SKM-1 (cell line): ENCODE measurements around the gene KRT71.

ENCODE experiments used
- DNase-seq: peaks from one replicate; lab custom pipeline; 2025; ENCODE audit not compliant: unreplicated experiment; lab: John Stamatoyannopoulos, UW

The KRT71 gene

GRCh38 chr12:52575948-52576347, 23.0 kb upstream of the KRT71 start:
- DNase-seq: no peak

- no peak for DNase-seq
Observed at GRCh38 chr12:52575256-52575655, 22.3 kb upstream of the KRT71 start.

GRCh38 chr12:52573743-52574142, 20.8 kb upstream of the KRT71 start, which contains the start of gene KRT74:
TSS of gene KRT74 (minus strand) at chr12:52573843. CDS start at chr12:52573777, 66 bp downstream.
- DNase-seq: no peak

GRCh38 chr12:52573306-52573705, 20.4 kb upstream of the KRT71 start:
- DNase-seq: no peak

DNA sequence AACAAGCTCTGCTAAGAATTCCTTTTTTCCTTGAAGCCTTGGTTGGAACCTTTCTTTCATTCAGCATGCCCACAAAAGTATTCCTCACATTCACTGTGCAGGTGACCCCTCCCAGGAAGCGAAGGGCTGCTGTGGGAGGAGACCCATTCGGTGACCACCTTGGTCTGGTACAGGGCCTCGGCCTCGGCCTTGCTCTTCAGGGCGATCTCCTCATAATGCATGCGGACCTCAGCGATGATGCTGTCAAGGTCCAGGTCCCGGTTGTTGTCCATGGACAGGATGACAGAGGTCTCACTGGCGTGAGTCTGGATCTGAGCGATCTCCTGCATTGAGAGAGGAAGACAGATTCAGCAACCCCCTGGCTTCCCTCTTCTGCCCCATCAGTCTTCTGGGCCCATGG, 17.6 kb upstream of the KRT71 start:
- no peak for DNase-seq

GRCh38 chr12:52568111-52568510, 15.2 kb upstream of the KRT71 start:
- no peak for DNase-seq

GRCh38 chr12:52566847-52567291, 13.9 kb upstream of the KRT71 start:
- DNase-seq: no peak

- DNase-seq: no peak
Observed at GRCh38 chr12:52564582-52564981, 11.6 kb upstream of the KRT71 start.

DNA sequence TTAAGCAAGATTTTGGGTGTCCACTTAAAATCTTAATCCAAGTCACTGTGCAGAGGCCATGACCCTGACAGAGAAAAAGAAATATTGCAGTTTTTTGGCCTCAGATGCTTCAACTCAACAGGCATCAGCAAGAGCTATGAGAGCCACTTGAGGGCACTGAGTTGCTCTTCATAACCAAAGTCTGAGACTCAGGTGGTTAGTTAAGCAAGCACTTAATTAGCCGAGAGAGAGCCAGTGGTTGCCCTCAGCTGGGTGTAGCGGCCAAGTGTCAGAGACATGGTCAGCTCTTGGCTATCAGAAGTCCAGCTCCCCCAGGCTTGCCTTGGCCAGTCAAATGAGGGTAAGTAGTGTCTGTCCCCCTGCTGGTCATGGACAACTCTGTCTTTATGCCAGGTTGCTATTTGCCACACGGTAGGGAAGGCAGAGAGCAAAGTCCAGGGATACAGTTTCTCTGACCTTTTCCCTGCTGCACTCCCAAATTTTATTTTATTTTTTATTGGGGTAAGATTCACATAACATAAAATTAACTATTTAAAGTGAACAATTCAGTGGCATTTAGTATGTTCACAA, 9.0 kb upstream of the KRT71 start:
- no peak for DNase-seq

- no peak for DNase-seq
Observed at GRCh38 chr12:52559979-52560378, 7.0 kb upstream of the KRT71 start.

DNA sequence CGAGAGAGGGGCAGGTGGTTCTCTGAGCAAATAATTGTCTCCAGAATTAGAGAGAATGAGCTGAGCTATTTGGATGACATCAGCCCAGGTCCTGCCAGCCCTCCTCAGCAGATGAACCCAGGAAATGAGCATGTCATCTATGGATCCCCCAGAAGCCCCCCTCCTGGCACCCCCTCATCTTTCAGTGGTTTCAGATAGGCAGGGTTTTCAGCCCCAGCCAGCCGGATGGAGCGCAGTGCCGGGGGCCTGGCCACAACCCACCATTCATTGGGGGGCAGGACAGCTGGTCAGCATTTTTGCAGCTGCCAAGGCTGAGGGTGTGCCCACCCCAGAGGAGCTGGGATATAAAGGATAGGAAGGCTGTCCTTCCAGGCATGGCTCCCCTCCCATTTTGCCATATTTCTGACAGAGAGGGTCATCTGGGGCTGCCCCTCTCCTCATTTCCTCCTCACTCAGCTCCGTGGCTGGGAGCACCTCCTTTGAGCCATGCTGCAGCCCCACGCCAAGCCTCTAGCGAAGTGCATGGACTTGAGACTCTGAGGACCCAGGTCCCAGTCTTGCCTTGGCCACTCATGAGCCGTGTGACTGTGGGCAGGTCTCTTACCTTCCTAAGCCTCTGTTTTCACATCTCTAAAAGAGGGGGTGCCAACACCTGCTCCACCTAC, 6.0 kb upstream of the KRT71 start:
- DNase-seq: no peak

DNA sequence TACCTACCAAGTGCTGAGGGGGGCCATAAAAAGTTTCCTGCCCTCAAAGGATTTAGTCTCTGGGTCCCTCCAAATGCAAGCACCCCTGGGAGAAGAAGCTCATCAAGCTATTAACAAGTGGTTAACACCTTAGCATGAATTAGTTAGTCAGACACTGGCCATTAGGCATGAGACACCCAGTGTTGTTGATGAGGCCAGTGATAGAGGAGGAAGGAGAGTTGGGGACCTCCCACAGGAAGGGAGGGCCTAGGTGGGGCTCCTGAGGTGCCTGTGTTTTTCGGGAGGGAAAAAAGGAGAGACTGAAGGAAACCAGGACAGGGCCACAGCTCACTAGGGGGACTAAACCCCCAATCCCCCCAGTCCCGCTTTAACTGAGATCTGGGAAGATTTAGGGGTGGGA, 4.5 kb upstream of the KRT71 start:
- DNase-seq: no peak

- DNase-seq: no peak
Observed at GRCh38 chr12:52555577-52555976, 2.6 kb upstream of the KRT71 start.

- DNase-seq: no peak
Observed at GRCh38 chr12:52552055-52552454, 890 bp downstream of the KRT71 start.

GRCh38 chr12:52551216-52551865, 1.6 kb downstream of the KRT71 start:
- DNase-seq: no peak

DNA sequence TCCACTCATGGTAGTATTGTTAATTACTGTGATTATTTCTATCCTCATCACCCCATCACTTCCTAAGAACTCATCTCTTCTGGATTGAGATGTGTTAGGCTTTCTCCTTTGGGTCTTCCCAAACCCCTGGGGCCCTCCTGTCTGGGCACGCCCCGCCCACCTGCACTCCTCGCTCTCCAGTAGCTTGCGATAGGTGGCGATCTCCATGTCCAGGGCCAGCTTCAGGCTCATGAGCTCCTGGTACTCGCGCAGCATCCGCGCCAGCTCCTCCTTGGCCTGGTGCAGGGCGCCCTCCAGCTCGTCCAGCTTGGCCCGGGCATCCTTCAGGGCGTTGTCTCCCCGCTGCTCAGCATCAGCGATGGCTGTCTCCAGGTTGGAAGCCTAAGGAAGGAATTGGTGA, 6.8 kb downstream of the KRT71 start:
- no peak for DNase-seq

DNA sequence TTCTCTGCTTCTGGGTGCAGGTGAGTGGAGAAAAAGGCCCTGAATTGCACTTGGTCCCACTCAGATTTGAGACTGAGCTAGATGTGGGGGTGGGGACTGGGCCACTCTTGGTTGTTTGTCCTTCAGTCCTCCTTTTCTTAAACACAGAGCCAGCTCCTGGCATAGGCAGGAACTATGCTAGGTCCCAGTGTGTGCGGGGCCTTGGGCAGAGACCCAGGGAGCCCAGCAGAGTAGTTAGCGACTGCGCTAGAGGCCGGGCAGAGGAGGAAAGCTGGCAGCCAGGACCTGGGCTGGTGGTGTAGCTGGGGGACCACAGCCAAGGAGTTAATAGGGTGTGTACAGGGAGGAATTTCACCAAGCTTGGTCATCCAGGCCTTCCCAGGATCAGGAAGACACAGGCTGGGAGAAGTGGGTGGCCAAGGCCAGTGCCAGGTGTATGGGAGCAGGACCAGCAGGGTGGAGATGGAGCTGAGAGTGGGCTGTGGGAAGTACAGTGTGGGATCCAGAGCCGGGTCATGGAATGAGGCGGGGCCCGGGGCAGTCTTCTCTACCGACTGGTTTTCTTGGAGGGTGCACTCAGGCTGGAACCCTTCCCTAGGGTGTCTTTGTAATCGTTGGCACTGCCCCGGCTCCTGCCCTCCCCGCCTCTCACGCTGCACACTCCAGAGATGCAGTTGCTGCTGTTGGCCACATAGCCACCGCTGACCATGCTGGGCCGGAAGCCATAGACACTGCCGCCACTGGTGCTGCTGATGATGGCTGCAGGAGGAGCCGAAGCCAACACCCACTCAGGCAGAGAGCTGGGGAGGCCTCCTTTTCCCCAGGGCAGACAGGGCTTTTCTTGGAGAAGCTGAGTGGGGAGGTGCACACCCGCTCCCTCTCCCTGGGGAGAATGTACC, 8.7 kb downstream of the KRT71 start:
- no peak for DNase-seq

DNA sequence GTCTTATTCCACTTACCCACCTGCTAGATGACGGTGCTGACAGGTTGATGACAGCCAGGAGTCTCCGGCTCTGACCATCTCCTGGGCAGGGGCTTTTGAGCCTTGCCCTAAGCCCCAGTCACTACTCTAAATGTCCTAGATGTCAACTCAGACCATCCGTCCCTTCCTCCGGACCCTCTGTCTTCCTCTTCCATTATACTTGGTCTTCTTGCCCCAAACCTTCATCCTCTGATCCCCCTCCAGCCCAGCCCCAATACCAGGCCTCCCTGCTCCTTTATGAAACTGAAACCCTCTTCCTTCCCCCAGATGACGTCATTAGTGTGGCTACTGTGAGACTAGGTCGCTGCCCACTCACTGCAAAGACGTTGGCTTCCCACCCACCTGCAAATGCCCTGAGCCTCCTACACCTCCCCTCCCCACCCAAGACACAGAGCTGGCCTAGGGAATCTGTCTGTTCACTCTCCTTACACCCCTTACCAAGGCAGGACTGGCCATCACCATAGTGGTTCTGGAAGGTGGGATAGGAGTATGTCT, 10.1 kb downstream of the KRT71 start:
- no peak for DNase-seq

GRCh38 chr12:52542157-52542556, 10.8 kb downstream of the KRT71 start:
- no peak for DNase-seq

DNA sequence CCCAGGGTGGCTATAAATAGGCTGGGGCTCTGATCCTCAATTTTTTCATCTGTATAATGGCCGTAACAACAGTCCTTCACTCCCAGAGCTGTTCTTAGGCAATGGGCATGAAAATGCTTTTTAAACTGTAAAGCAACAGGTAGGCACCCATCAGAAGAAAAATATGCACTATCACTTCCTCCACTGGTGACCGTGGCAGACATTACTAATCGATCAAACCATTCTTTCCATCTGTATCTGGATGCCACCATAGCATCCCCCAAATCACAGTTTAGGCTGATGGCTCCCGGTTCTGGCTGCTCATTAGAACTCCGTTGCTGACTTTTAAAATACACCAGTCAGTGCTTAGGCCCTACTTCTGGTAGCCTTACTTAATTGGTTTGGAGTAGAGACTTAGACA, 11.2 kb downstream of the KRT71 start:
- DNase-seq: no peak

DNA sequence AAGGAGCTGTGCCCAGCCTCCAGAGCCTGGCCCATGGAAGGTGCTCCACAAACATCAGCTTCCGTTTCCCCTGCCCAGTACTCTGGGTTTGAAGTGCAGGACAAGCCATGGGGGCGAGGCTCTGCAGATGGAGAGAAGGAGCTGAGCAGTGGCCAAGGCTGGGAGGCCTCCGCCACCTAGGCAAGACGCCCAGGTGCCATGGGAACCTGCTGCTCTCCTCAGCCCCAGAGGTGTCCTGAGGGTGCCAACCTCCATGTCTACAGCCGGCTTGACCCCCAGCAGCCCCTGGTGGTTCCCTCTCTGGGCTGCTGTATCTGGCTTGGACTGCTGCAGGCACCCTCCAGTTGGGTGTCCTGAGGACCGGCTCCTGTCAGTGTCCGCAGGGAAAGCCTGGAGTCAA, 12.4 kb downstream of the KRT71 start:
- DNase-seq: no peak
